Panc1 (cell line): ENCODE measurements around the gene FARS2. TPM values are rescaled to one million over a fixed set of nuclear protein-coding genes. Genes with fewer than 3 reads are reported as not detected.

Experiments used
- ATAC-seq: fragments of 200-7000 bp; cut with Tn5 transposase; 2 replicates; pipeline ENCODE4 v1.9.1; 2020; ENCODE audit warnings: mild to moderate bottlenecking, moderate library complexity
- BruUV-seq: library from RNA; stranded (reverse); fragments of 400-500 nt; replicated peaks from 2 replicates; lab custom pipeline; 2021; lab: Mats Ljungman, UMichigan
- CTCF ChIA-PET: fragments of 300-600 bp; sonication (Branson Sonifier 250); formaldehyde crosslinking; loops from one replicate; lab custom pipeline; 2022; ENCODE audit warnings: antibody characterized with exemption; lab: Charles Lee
- POLR2A ChIA-PET: fragments of 300-600 bp; sonication (Branson Sonifier 250); formaldehyde crosslinking; loops from one replicate; lab custom pipeline; 2022; ENCODE audit warnings: antibody characterized with exemption; lab: Charles Lee
- DNase-seq: peaks from one replicate; pipeline ENCODE4 v3.0.0-alpha.2; 2010; ENCODE audit warnings: low read depth, low spot score
- H3K27ac ChIP-seq: 2 replicates; pipeline ENCODE4 v1.5.1; 2011; ENCODE audit warnings: mild to moderate bottlenecking, low read length, inconsistent platforms
- H3K27me3 ChIP-seq: fragments of 200-500 bp; sonication (Bioruptor generic); 2 replicates; pipeline ENCODE4 v1.6.0; 2014; ENCODE audit warnings: low read length, inconsistent platforms; ENCODE audit not compliant: control insufficient read depth, insufficient read depth
- H3K36me3 ChIP-seq: fragments of 200-500 bp; sonication (Bioruptor generic); 2 replicates; pipeline ENCODE4 v1.5.1; 2014; ENCODE audit warnings: inconsistent platforms, mild to moderate bottlenecking, low read length, moderate library complexity; ENCODE audit not compliant: control insufficient read depth, insufficient read depth
- H3K4me1 ChIP-seq: 2 replicates; pipeline ENCODE4 v1.5.1; 2011; ENCODE audit warnings: inconsistent platforms, mild to moderate bottlenecking, low read length, moderate library complexity; ENCODE audit not compliant: control insufficient read depth, insufficient read depth
- H3K4me3 ChIP-seq, 2 experiments: 2 replicates each; pipeline ENCODE4 v1.5.1; 2011 to 2012; ENCODE audit warnings: low read depth in 2 of 2, low read length in 2 of 2, mild to moderate bottlenecking in 2 of 2, inconsistent platforms in 1 of 2, moderate library complexity in 1 of 2
- H3K9me3 ChIP-seq: fragments of 200-500 bp; sonication (Bioruptor generic); 2 replicates; pipeline ENCODE4 v1.5.1; 2014; ENCODE audit warnings: low read depth, mild to moderate bottlenecking, inconsistent platforms, low read length, moderate library complexity; ENCODE audit not compliant: control insufficient read depth, insufficient read depth
- CTCF ChIP-seq: fragments of 450-650 bp; IDR thresholded peaks from 2 replicates; pipeline ENCODE4 v1.5.1; 2017; ENCODE audit warnings: mild to moderate bottlenecking
- POLR2AphosphoS5 ChIP-seq: IDR thresholded peaks from 2 replicates; pipeline ENCODE4 v1.6.1; 2012; ENCODE audit warnings: mild to moderate bottlenecking, low read depth, low read length, moderate library complexity
- REST ChIP-seq, 2 experiments: IDR thresholded peaks; 2 replicates each; pipeline ENCODE4 v1.6.1; 2011 to 2012; ENCODE audit warnings: low read depth in 2 of 2, control low read depth in 1 of 2, low read length in 1 of 2, mild to moderate bottlenecking in 1 of 2, moderate library complexity in 1 of 2; ENCODE audit not compliant: insufficient read depth in 1 of 2
- SIN3A ChIP-seq: IDR thresholded peaks from 2 replicates; pipeline ENCODE4 v1.6.1; 2012; ENCODE audit warnings: low read depth, mild to moderate bottlenecking, low read length, moderate library complexity, borderline replicate concordance; ENCODE audit not compliant: insufficient read depth
- TCF7L2 ChIP-seq: IDR thresholded peaks from 2 replicates; pipeline ENCODE4 v1.6.1; 2011; ENCODE audit warnings: mild to moderate bottlenecking, low read depth, low read length, inconsistent platforms
- in situ Hi-C: cut with HindIII; loops from 2 replicates; pipeline ENCODE4 v1.10.0; 2016; ENCODE audit warnings: low sequenced_read_pairs, low pct_unique_long_range_greater_than_20kb
- intact Hi-C: fragments of 100-400 bp; cut with micrococcal nuclease; formaldehyde crosslinking; loops from one replicate; pipeline ENCODE4 v1.10.0; 2022; ENCODE audit not compliant: unreplicated experiment
- total RNA-seq: library from RNA; stranded (reverse); gene quantifications from one replicate; pipeline ENCODE4 v1.2.1, GENCODE V29; 2021; ENCODE audit not compliant: unreplicated experiment

FARS2 gene
- total RNA-seq, 1 experiment from 2014 or later = 12.8 TPM

DNA sequence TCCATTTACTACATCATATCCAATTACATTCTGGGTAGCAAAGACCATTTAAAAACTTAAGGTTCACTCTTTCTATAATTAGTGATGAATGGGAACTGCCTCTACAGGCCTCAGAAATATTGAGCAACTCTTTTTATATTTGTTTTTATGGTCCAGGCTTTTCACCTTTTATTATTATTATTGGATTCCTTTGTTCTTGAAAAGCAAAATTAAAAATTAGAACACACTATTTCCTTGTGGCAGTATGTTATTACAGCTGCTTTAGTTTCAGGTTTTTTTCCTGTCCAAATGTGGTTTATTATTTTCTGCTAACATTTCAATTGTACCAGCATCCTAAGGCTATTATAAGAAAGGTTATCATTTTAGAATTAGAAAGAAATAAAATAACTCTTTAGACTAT, 150.1 kb downstream of the FARS2 start:
- ChIA-PET CTCF (no interaction called here), POLR2A (interaction anchor here (0.5 kb wide), 1 partner anchor 401 kb away, joined by 9 read pairs; no protein-coding TSS in a partner anchor)
- no peaks in the 10 kb centered on the region for H3K27me3 ChIP-seq
- no peaks in the 10 kb centered on the region for H3K9me3 ChIP-seq
- no peak overlapping the region for H3K27ac ChIP-seq
- no peaks in the 10 kb centered on the region for H3K36me3 ChIP-seq
- TF ChIP-seq POLR2AphosphoS5 = no peak
- TF ChIP-seq TCF7L2 = no peak
- no peak for TF ChIP-seq SIN3A
- no peak for TF ChIP-seq REST (IDR thresholded peaks at IDR 0.05; ENCODE audit: insufficient read depth in 1 of 2, low read depth in 2 of 2, low read length in 1 of 2)
- TF ChIP-seq CTCF = no peak
- no peak overlapping the region for H3K4me3 ChIP-seq
- ATAC-seq (no peak), DNase-seq (no peak)
- no TSS peak for BruUV-seq
- intact Hi-C loops = no loop called here
- H3K4me1 ChIP-seq = no peaks in the 10 kb centered on the region
- in situ Hi-C loops = no loop called here

DNA sequence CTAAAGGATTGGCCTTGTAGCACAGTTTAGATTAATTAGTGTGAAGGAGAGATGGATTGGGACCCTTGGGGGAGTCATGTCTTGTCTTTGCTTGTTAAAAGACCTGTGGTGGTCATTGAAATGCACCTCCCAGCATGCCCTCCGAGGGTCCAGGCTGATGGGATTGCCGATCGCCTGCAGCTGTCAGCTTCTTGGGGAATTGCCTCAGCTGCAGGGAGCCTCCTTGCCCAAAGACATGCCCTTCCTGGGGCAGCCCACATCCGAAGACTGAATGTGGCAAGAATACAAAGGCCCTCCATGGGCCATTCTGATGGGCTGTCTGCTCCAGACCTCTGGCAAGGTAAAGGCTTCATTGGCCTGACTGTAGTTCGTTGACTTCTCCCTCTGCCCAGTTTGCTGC, 150.7 kb downstream of the FARS2 start:
- no TSS peak for BruUV-seq
- DNase-seq (no peak), ATAC-seq (no peak)
- TF ChIP-seq CTCF (no peak), TCF7L2 (no peak), REST (IDR thresholded peaks at IDR 0.05; ENCODE audit: insufficient read depth in 1 of 2, low read depth in 2 of 2, low read length in 1 of 2) (no peak), POLR2AphosphoS5 (no peak), SIN3A (no peak)
- intact Hi-C loops (no loop called here), in situ Hi-C loops (no loop called here)
- Histone ChIP-seq H3K27me3 (no peaks in the 10 kb centered on the region), H3K27ac (no peak overlapping the region), H3K4me1 (no peaks in the 10 kb centered on the region), H3K4me3 (no peak overlapping the region), H3K9me3 (no peaks in the 10 kb centered on the region), H3K36me3 (no peaks in the 10 kb centered on the region)
- CTCF ChIA-PET = no interaction called here
- POLR2A ChIA-PET = no interaction called here
